Activated CD4-positive, alpha-beta T cell treated with anti-CD3 and anti-CD28 coated beads, Interleukin-2, Interleukin-4, amounts not matched to agents 100 ng/mL and 50 ng/mL, durations not matched to agents 16 hours and 8 hours (primary cell): ENCODE measurements around the gene COMMD1.
"Not testable (repeated sequence)": the region's sequence is repeated elsewhere in the genome, so short reads cannot be mapped to it uniquely, and the experiment has no call there.

ENCODE experiments used
- DNase-seq: peaks from one replicate; pipeline ENCODE4 v3.0.0-alpha.2; 2020; ENCODE audit warnings: low spot score

Gene COMMD1

GRCh38 chr2:61924895-61925663, 19.6 kb downstream of the COMMD1 start:
- DNase-seq = no peak

- DNase-seq = no peak
Observed at GRCh38 chr2:61926531-61927477, 21.3 kb downstream of the COMMD1 start.

GRCh38 chr2:61928826-61929461, 23.5 kb downstream of the COMMD1 start:
- no peak for DNase-seq

DNA sequence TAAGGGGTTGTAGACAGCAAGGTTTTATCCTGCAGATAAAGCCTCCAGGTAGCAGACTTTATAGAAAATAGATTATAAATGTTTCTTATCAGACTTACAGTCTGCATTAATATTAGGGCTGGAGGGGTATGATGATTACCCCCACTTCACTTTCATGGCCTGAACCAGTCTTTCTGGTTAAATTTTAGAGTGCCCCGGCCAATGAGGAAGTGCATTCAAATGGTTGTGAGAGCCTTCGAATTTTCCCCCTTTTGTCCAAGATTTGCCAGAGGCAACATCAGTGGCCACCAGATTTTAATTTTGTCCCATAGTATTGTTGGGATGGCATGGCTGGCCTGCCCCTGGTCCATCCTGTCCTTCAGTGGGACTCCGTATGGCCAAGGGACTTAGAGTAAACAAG, 31.6 kb downstream of the COMMD1 start:
- no peak for DNase-seq

DNA sequence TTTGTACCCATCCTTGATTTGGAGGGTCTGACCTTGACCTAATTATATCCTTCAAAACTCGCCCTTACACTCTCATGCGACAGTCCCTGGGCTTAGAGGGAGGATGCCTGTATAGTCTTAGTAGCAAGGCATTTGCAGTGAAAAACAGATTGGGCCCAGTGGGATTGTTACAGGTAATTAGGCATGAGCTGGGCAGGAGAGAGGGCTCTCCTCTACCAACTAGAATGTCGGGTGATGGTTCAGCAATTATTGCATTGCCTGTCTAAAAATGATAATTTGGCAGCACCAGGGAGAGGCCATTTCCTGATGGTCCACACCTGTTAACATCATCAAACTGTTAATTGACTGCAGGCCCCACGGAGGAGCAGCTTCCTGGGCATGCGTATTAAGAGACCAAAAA, 32.4 kb downstream of the COMMD1 start:
- no peak for DNase-seq

GRCh38 chr2:61938511-61938910, 33.0 kb downstream of the COMMD1 start:
- DNase-seq = no peak

DNA sequence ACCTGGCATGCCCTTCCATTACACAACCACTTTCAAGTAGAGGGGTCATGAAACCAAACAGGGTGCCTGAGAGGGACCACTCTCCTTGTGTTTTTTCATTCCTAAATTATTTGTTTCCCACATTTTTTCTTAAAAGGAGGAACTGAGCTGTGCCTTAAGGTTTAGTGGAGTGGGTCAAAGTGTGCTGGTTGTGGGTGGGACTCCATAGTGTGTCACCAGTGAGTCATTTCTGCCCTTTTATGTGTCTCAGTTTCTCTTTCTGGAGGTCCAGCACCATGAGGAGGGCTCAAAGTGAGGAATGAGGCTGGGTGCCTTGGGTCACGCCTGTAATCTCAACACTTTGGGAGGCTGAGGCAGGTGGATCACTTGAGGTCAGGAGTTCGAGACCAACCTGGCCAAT, 37.8 kb downstream of the COMMD1 start:
- peak; percentile 9 for DNase-seq

DNA sequence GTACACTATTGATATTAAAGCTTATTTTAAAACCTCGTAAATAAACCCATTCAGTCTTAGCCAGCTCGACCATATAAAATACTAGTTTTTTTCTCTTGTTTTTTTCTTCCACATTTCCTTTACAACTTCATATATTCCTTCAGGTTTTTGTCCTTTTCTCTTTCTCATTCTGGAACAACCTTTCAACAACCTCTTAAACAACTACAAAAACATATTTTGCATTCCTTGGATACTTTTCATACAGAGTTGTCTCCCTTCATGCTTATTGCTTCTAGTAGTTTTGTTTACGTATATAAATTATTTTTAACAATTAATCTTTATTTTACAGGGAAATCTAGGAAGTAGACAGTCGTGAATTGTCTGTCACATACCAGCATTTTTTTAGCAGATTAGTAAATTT, 41.2 kb downstream of the COMMD1 start:
- no peak for DNase-seq

DNA sequence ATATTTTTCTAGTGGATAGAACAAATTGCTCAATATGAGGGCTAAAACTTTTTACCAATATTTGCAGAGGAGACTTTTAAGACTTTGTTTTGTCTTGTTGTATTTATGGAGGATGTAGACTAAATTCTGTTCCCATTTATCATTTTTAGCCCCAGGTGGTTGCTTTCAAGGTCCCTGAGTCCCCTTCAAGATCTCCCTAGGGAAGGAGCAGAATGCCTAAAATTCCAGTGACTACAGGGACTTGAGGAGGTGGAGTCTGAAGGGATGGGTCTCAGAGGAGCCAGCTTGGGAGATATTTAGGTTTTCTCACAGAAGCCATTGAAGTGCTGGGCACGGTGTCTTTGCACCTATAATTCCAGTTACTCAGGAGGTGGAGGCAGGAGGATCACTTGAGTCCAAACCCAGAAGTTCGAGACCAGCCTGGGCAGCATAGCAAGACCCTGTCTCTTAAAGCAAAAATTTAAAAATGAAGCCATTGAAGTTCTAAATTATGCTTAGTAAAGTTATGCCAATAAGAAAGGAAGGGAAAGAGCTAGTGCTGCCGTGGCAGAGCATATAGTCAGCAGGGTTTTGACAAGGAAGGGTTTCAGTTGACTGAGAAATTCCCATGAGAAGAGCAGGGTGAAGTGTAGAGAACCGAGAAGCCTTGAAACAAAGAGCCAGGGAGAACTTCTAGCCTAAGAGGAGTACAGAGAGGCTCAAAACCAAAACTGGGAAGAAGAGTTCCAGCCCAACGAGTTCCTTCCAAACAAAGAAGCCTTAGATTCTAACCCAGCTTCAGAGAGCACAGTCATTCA, 43.4 kb downstream of the COMMD1 start:
- no peak for DNase-seq

GRCh38 chr2:61949458-61949713, 43.9 kb downstream of the COMMD1 start:
- no peak for DNase-seq

- no peak for DNase-seq
Observed at GRCh38 chr2:61949714-61950560, 44.5 kb downstream of the COMMD1 start.

- DNase-seq = no peak
Observed at GRCh38 chr2:61950571-61951315, 45.3 kb downstream of the COMMD1 start.

DNA sequence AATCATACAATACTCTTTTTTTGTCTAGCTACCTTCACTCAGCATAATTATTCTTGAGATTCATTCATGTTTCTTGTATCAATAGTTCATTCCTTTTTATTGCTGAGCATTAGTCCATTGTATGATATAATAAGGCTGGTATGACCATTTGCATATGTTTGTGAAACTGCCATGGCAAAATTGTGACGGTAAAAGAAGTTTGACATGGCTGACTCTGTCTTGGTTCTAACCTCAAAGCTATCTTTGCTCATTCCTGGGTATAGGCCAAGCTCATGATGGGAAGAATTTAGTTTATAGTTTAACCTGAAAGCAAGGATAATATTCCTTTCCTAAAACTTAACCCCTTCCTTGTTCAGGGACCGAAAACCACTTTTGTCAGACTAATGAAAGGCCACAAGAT, 46.4 kb downstream of the COMMD1 start:
- DNase-seq = no peak

DNA sequence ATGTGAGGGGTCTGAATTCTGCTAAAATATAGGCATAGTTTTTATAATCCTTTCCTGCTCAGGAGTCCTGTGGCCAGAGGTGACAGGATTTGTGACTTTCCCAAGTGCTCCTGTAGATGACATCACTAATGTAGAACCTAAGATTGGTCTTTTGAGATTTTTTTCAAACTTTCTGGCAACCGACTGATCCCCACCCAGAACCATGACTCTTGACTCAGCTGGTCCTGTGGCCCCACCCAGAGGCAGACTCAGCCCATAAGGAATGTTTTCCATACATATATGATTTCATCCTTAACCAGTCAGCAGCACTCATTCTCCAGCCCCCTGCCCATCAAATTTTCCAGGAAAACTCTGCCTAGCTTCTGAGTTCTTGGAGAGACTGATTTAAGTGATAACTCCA, 46.8 kb downstream of the COMMD1 start:
- no peak for DNase-seq

GRCh38 chr2:61954856-61955255, 49.4 kb downstream of the COMMD1 start:
- DNase-seq = not testable (repeated sequence)

- no peak for DNase-seq
Observed at GRCh38 chr2:61959381-61960293, 54.2 kb downstream of the COMMD1 start.

DNA sequence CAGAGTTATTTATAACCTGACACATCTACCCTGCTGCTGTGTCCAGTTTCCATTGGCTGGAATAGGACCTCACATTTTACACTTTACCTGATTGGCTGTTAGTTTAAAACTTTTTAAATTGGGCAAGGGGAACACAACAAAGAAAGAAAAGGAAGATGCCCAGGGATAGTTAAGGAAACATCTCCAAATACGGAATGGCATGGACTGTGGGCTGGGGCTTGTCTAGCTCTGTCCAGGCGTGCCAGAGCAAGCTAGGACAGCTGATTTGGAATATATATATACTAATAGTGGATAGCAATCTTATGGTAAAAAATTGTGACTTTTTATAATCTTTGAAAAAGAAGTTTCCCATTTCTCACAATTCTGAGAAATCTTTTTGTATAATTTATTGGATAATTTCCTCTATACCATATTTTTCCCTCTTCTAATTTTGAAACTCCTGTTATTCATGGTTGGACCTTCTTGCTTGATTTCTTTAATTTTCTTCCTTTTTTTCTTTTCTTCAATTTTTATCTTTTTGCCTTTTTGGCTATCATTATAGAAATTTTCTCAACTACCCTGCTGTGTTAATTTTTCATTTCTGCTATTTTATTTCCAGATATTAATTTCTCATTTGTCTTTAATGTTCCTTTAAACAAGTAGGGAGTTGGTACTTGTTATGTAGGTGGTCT, 55.9 kb downstream of the COMMD1 start:
- no peak for DNase-seq

- no peak for DNase-seq
Observed at GRCh38 chr2:61962095-61962984, 56.9 kb downstream of the COMMD1 start.
